GM10248 (cell line): ENCODE results near the gene P2RX5.
A peak's percentile ranks its signal among the peaks of the same experiment; 100 is the strongest.

Source experiments
- CTCF ChIA-PET: fragments of 300-600 bp; sonication (Branson Sonifier 250); formaldehyde crosslinking; extraction: SDS; loops from one replicate; lab custom pipeline; 2021; ENCODE audit warnings: antibody characterized with exemption; lab: Yijun Ruan, JAX
- POLR2A ChIA-PET: fragments of 350-650 bp; sonication (Branson Sonifier 250); formaldehyde crosslinking; extraction: SDS; loops from one replicate; lab custom pipeline; 2020; ENCODE audit warnings: antibody characterized with exemption; lab: Yijun Ruan, JAX
- DNase-seq: peaks from one replicate; pipeline ENCODE4 v3.0.0; 2012; ENCODE audit errors: extremely low spot score
- TF ChIP-seq, protein P1 (sequence below): IDR thresholded peaks from 2 replicates; pipeline ENCODE4 v1.5.1; 2012; ENCODE audit warnings: mild to moderate bottlenecking, low read depth; ENCODE audit errors: extremely low read depth, missing control alignments, control extremely low read depth

P2RX5 gene

DNA sequence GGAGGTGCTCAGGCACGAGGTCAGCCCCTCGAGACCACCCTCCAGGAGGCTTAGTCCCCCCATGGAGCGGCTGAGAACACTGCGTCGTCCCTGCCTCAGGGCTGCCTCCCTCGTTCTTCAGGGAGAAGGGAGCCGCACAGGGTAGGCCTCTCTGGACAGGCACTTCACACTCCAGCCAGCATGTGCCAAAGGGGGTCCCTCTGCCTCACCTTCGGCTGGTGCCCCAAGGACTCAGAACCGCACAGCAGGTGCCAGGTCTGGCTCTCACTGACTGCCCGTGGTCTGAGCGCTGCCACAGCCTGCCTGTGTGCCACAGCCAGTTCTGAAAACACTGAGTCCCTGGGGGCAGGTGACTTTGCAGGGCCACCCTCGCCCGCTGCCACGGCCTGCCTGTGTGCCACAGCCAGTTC, 7.1 kb downstream of the P2RX5 start:
- TF ChIP-seq, protein P1, sequence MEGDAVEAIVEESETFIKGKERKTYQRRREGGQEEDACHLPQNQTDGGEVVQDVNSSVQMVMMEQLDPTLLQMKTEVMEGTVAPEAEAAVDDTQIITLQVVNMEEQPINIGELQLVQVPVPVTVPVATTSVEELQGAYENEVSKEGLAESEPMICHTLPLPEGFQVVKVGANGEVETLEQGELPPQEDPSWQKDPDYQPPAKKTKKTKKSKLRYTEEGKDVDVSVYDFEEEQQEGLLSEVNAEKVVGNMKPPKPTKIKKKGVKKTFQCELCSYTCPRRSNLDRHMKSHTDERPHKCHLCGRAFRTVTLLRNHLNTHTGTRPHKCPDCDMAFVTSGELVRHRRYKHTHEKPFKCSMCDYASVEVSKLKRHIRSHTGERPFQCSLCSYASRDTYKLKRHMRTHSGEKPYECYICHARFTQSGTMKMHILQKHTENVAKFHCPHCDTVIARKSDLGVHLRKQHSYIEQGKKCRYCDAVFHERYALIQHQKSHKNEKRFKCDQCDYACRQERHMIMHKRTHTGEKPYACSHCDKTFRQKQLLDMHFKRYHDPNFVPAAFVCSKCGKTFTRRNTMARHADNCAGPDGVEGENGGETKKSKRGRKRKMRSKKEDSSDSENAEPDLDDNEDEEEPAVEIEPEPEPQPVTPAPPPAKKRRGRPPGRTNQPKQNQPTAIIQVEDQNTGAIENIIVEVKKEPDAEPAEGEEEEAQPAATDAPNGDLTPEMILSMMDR = no peak
- DNase-seq = no peak
- ChIA-PET POLR2A (no interaction called here), CTCF (no interaction called here)

GRCh38 chr17:3688027-3688553, 7.9 kb downstream of the P2RX5 start:
- ChIA-PET CTCF (no interaction called here), POLR2A (no interaction called here)
- no peak for DNase-seq
- TF ChIP-seq, protein P1 = no peak

DNA sequence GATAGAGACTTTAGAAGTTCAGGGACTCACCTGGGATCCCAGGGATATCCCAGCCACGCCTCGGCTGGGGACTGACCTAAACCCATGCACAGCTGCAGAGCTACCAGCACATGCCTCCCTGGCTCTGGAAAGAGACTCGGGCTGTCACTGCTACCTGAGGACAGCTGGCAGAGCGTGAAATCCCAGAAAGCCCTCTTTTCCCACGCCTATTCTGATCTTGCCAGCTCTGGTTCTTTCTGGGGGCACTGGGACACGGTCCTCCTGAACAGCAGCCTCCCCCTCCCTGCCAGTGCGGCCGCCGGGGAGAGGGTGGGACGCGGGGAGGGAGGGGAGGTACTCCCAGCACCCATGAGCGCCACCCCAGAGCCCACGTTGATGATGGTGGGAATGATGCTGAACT, 10.8 kb downstream of the P2RX5 start:
- ChIA-PET CTCF (interaction anchor here (1.4 kb wide), 1 partner anchor 142 kb away, joined by 3 read pairs; no protein-coding TSS in a partner anchor), POLR2A (no interaction called here)
- TF ChIP-seq, protein P1 = no peak
- DNase-seq = no peak

DNA sequence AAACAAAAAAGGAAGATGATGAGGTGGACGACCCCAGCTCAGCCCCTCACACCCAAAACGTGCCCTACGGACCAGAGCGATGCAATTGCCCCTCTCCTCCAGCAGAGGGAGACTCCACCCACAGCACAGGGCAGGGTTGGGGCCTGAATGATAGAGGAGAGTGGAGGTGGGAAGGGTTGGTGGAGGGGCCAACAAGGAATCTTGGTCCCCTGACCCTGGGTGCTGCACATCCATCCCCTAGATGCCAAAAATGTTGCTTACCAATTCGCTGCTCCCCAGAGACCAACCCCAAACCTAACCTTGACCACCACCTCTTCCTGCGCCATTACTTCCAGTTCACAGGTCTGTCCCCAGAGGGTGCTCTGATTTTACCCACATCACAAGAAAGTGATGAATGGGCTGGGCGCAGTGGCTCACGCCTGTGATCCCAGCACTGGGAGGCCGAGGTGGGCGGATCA, 12.9 kb downstream of the P2RX5 start:
- CTCF ChIA-PET = interaction anchor here (0.6 to 2.5 kb wide), 36 partner anchors 9 to 390 kb away, joined by 3 to 25 read pairs (median 4); partner anchors contain the start of genes HASPIN, NCBP3 and P2RX5
- TF ChIP-seq, protein P1 = peak; percentile 96
- POLR2A ChIA-PET = no interaction called here
- DNase-seq = peak; percentile 84

GRCh38 chr17:3682033-3682432, 13.9 kb downstream of the P2RX5 start:
- ChIA-PET POLR2A (no interaction called here), CTCF (interaction anchor here (0.6 to 2.4 kb wide), 19 partner anchors 8 to 391 kb away, joined by 3 to 25 read pairs (median 4); partner anchors contain the start of genes HASPIN and NCBP3)
- TF ChIP-seq, protein P1 = no peak

GRCh38 chr17:3681565-3681964, 14.4 kb downstream of the P2RX5 start:
- ChIA-PET POLR2A (no interaction called here), CTCF (interaction anchor here (0.6 to 1.5 kb wide), 4 partner anchors 8 to 100 kb away, joined by 3 to 11 read pairs (median 4); no protein-coding TSS in a partner anchor)
- DNase-seq = no peak
- TF ChIP-seq, protein P1 = no peak

More at GRCh38 chr17:3682033-3682432, 13.9 kb downstream of the P2RX5 start:
- no peak for DNase-seq
